PC-3 (cell line): ENCODE data around the gene AACS.

ENCODE experiments used
- EZH2phosphoT487 ChIP-seq: fragments of 300-600 bp; sonication (generic); IDR thresholded peaks from 2 replicates; pipeline ENCODE4 v1.6.1; 2018; ENCODE audit warnings: mild to moderate bottlenecking, antibody characterized with exemption, low read length, borderline replicate concordance
- TF ChIP-seq, protein P1 (sequence below): fragments of 300-600 bp; sonication (generic); conservative IDR thresholded peaks from 2 replicates; pipeline ENCODE4 v1.5.1; 2017; ENCODE audit warnings: antibody characterized with exemption, low read depth, mild to moderate bottlenecking, low read length

DNA sequence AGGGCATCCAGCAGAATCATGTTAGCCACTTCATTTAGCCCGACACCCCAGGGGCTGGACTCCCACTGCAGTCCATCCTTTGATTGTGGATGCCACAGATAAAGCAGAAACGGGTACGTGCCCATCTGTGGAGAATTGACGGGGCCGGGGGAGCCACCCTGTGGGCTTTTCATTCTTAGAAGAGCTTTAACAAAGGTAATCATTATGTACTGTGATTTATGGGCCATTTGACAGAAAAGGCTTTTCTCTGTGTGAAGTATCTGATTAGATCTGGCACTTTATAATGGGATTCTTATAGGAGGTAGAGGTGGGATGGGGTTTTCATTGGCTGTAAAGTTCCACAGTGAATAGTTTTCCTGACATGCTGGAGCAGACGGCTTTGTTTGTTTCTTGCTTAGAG lies 40.4 kb downstream of the AACS start:
- TF ChIP-seq EZH2phosphoT487 = no peak
- TF ChIP-seq, protein P1, sequence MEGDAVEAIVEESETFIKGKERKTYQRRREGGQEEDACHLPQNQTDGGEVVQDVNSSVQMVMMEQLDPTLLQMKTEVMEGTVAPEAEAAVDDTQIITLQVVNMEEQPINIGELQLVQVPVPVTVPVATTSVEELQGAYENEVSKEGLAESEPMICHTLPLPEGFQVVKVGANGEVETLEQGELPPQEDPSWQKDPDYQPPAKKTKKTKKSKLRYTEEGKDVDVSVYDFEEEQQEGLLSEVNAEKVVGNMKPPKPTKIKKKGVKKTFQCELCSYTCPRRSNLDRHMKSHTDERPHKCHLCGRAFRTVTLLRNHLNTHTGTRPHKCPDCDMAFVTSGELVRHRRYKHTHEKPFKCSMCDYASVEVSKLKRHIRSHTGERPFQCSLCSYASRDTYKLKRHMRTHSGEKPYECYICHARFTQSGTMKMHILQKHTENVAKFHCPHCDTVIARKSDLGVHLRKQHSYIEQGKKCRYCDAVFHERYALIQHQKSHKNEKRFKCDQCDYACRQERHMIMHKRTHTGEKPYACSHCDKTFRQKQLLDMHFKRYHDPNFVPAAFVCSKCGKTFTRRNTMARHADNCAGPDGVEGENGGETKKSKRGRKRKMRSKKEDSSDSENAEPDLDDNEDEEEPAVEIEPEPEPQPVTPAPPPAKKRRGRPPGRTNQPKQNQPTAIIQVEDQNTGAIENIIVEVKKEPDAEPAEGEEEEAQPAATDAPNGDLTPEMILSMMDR = no peak
